Measurements from ENCODE around the gene DCST1. TPM values are rescaled to one million over a fixed set of nuclear protein-coding genes. Genes with fewer than 3 reads are reported as not detected.

DCST1 gene
- total and polyA plus RNA-seq, 2 of the 4 experiments (the other 2 are of a cell fraction) = not detected

GRCh38 chr1:155001675-155002463 is 31.8 kb upstream of the DCST1 start:
- WGBS, 2 experiments (ENCODE audit: extremely low coverage in 2 of 2, insufficient read length in 1 of 2) = 0% methylated on average over 8 of the region's 38 CpGs; no CpG with 5 or more reads in 1 of the 2 experiments
- Histone ChIP-seq H2AK9ac (replicated peaks; ENCODE audit: low read depth, low read length, poor library complexity) (peak overlapping the region; percentile 99), H3K4me1 (ENCODE audit: control insufficient read depth, insufficient read depth, low read length) (peaks cover 21% of the 10 kb centered on the region), H4K5ac (ENCODE audit: low read depth, low read length) (peak overlapping the region; percentile 89; the same call in 1 of the 2 replicates), H3K18ac (ENCODE audit: low read depth, low read length) (peak overlapping the region; percentile 96), H2BK120ac (ENCODE audit: low read depth, low read length) (peak overlapping the region; percentile 93), H3K23ac (ENCODE audit: low read depth, low read length) (peak overlapping the region; percentile 97), H2AFZ (replicated peaks; ENCODE audit: low read length, poor library complexity) (peak overlapping the region; percentile 92), H3K36me3 (ENCODE audit: control insufficient read depth, insufficient read depth, low read length) (no peaks in the 10 kb centered on the region; the same call in none of the 2 replicates), H3K14ac (replicated peaks; ENCODE audit: low read depth, low read length) (peak overlapping the region; percentile 87), H3K4me2 (ENCODE audit: low read depth, low read length) (peak overlapping the region; percentile 97), H3K9ac (ENCODE audit: low read depth, low read length) (peak overlapping the region; percentile 89), H2AK5ac (ENCODE audit: low read depth, low read length) (peak overlapping the region; percentile 97), H3K9me1 (ENCODE audit: insufficient read depth, low read length) (peaks cover 12% of the 10 kb centered on the region), H3K27ac (ENCODE audit: insufficient read depth, low read length) (peak overlapping the region; percentile 99), H4K20me1 (ENCODE audit: insufficient read depth, low read length) (no peaks in the 10 kb centered on the region), H2BK5ac (ENCODE audit: low read depth, low read length, poor library complexity, severe bottlenecking) (peak overlapping the region; percentile 94), H4K91ac (ENCODE audit: insufficient read depth, low read depth, low read length) (peak overlapping the region; percentile 94), H4K8ac (ENCODE audit: low read depth in 2 of 2, low read length in 2 of 2) (peak overlapping the region; percentile 11 to 92; a peak in 3 of 4 replicates), H3K4ac (ENCODE audit: low read depth, low read length) (peak overlapping the region; percentile 87), H2BK20ac (ENCODE audit: low read depth, low read length) (peak overlapping the region; percentile 70; the same call in 1 of the 2 replicates), H3K79me1 (ENCODE audit: low read depth in 1 of 2, low read length in 2 of 2) (peaks cover 14 to 59% of the 10 kb centered on the region in 2 experiments), H3K9me3 (ENCODE audit: control insufficient read depth, insufficient read depth, low read length) (no peaks in the 10 kb centered on the region), H2BK15ac (ENCODE audit: low read depth, low read length) (peak overlapping the region; percentile 95; the same call in 2 of the 3 replicates), H3K4me3 (ENCODE audit: insufficient read depth, low read depth, low read length) (peak overlapping the region; percentile 75), H3K27me3 (ENCODE audit: control insufficient read depth, insufficient read depth, low read length) (no peaks in the 10 kb centered on the region), H3K56ac (ENCODE audit: extremely low read depth, insufficient read depth, low read length) (peak overlapping the region; percentile 47; the same call in 1 of the 2 replicates)
- POLR2A ChIA-PET (ENCODE audit: unreplicated experiment) = no interaction called here
- DNase-seq (peak; percentile 99), ATAC-seq (ENCODE audit: low read depth) (peak; percentile 84)
- dilution Hi-C loops (cut with HindIII; ENCODE audit: low sequenced_read_pairs, unreplicated experiment) (no loop called here), intact Hi-C loops (cut with micrococcal nuclease) (loop anchor here (1.0 to 5.0 kb wide), 3 partner anchors 30 to 65 kb away; partner anchors contain the start of genes ADAM15 and PMVK), in situ Hi-C loops (cut with MboI; ENCODE audit: low sequenced_read_pairs) (no loop called here)
- no TSS peak for BruUV-seq (replicated peaks)
- CTCF ChIA-PET = interaction anchor here (0.9 kb wide), 1 partner anchor 31 kb away, joined by 4 read pairs; the partner anchor contains the start of gene SHC1
- TF ChIP-seq POLR2A (IDR thresholded peaks at IDR 0.05; ENCODE audit: low read depth, low read length) (no peak), MAZ (IDR thresholded peaks at IDR 0.05; ENCODE audit: borderline replicate concordance, low read depth, low read length) (peak; percentile 95), RFX5 (IDR thresholded peaks at IDR 0.05; ENCODE audit: low read depth, low read length) (no peak), MXI1 (IDR thresholded peaks at IDR 0.05; ENCODE audit: borderline replicate concordance, low read depth, low read length) (peak; percentile 12; the same call in 1 of the 2 replicates), CTCF (conservative IDR thresholded peaks at IDR 0.05; ENCODE audit: low read depth, low read length) (peak; percentile 50), RAD21 (IDR thresholded peaks at IDR 0.05; ENCODE audit: low read length) (0 out of 2 replicates have a peak, but pooled peaks have one; percentile 11), SMC3 (IDR thresholded peaks at IDR 0.05; ENCODE audit: low read depth, low read length) (0 out of 2 replicates have a peak, but pooled peaks have one; percentile 1), BHLHE40 (IDR thresholded peaks at IDR 0.05; ENCODE audit: low read depth, low read length) (peak; percentile 94)

All from IMR-90 (cell line).